GDM1 (cell line): ENCODE results near the gene TRIOBP.
"Not testable (repeated sequence)": the region's sequence is repeated elsewhere in the genome, so short reads cannot be mapped to it uniquely, and the experiment has no call there.

Source experiments
- DNase-seq: peaks from one replicate; lab custom pipeline; 2025; lab: John Stamatoyannopoulos, UW

TRIOBP gene

DNA sequence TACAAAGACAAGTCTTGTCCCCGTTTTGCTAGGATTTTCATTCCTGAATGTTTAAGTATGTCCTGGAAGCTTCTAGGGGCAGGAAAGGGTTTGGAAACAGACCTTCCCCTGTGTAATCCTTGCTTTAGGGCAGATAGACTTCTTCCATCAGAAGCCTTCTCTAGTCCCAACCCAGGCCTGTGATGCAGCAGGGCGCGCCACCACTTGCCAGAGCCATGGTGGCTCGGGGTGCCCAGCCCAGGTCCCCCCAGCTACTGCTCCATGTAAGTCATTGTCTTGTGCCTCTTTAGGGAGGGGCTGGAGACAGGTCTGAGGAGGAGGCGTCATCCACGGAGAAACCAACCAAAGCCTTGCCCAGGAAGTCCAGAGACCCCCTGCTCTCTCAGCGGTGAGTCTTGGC, 6.4 kb upstream of the TRIOBP start:
- DNase-seq: no peak

DNA sequence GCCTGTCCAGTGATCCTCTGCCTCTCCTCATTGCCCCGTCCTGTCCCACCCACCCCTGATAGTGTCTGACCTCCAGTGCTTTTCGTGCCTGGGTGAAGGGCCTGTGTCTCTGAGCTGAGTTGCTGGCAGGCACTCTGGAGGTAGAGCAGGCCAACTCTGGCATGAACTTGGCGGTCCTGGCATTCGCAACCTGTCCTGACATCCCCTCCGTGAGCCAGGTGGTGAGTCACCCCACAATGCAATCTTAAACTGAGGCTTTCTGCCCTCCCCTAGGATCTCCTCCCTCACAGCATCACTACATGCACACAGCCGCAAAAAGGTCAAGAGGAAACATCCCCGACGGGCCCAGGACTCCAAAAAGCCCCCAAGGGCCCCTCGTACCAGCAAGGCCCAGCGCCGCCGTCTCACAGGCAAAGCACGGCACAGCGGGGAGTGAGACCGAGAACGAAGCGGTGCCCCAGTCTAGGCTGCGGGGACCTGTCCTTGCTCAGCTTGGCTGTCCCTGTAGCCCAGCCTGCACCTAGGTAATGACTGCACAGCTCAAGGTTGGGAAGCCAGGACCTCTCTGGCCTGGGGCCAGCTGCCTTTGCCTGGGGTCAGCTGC, 5.8 kb upstream of the TRIOBP start:
- DNase-seq: no peak

DNA sequence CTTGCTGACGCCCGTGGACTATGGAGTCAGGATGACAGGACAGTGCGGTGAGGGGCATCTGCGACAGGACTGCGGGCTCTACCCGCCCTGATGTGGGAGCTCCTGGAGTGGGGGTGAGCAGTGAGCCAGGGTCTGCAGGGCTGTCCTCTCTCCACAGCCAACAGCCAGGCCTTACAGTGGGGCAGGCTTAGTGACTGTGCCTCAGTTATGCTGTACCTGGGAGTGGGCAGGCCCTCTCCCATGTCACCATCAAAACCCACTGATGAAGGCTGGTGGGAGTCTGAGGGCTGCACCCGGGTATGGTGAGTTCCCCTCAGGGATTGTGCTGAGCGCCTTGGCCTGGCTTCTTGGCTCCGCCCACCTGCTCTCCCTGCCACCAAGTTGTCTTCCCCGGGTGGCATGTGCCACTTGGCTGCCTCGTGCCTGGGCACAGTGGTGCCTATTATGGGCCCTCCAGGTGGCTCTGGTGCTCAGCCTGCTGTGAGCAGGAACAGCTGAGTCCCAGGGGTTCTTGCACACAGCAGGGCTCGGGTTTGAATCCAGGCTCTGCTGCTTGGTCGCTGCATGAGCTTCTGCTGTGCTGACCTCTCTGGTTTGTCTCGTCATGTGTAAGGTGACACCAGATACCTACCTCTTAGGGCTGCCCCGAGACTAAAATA, 4.1 kb upstream of the TRIOBP start:
- DNase-seq: no peak

DNA sequence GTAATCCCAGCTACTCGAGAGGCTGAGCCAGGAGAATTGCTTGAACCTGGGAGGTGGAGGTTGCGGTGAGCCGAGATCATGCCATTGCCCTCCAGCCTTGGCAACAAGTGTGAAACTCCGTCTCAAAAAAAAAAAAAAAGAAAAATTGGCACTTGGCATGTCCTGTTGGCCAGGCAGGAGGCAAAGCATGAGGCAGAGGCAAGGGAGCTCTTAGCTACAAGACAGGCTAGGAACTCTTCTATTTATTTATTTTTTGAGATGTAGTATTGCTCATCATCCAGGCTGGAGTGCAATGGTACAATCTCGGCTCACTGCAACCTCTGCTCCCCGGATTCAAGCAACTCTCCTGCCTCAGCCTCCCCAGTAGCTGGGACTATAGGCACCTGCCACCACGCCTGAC, 2.7 kb upstream of the TRIOBP start:
- DNase-seq: not testable (repeated sequence)

DNA sequence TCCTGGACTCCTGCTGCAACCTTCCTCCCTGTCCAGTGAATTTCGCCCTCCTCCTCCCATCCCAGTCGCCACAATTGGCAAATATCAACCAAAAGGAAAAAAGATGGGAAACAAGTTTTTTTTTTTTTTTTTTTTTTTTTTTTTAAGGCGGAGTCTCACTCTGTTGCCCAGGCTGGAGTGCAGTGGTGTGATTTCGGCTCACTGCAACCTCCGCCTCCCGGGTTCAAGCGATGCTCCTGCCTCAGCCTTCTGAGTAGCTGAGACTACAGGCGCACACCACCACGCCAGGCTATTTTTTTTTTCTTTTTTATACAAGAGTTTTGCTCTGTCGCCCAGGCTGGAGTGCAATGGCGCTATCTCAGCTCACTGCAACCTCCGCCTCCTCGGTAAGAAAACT, 590 bp upstream of the TRIOBP start:
- not testable (repeated sequence) for DNase-seq

DNA sequence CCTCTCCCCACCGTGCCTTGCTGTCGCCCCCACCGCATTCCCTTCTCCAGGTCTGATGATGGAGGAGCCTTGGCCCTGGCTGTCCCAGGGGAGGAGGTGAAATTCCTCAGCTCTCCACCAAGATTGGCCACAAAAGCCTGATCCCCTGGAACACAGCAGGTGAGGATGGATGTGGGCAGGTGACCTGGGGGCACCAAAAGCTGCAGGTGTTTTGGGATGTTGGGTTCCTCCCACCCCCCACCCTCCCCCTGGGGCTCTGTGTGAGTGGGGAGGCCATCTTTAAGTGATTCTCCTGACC, 639 bp downstream of the TRIOBP start:
- no peak for DNase-seq

DNA sequence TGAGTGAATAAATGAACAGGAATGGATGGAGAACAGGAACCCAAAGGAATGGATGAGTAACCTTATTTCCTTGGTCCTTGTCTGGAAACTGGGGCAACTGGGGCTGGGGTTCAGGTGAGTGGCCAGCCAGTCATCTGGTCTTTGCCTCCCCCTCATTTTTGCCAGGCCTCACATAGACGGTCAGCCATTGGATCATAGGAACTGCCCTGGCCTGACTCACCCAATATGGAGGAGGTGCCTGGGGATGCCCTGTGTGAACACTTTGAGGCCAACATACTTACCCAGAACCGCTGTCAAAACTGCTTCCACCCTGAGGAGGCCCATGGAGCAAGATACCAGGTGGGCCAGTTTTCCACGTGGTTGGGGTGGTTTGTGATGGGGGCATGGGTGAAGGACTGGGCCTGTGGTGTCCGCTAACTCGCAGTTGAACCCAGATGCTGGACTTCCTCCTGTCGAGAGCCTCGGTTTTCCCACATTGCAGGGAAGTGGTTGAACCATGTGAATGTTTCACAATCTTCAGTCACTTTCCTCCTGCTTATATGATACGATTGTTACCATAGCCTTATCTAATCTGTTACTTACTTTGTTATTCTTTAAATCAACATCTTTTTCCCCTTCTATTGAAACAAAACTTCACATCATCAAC, 4.4 kb downstream of the TRIOBP start:
- no peak for DNase-seq

DNA sequence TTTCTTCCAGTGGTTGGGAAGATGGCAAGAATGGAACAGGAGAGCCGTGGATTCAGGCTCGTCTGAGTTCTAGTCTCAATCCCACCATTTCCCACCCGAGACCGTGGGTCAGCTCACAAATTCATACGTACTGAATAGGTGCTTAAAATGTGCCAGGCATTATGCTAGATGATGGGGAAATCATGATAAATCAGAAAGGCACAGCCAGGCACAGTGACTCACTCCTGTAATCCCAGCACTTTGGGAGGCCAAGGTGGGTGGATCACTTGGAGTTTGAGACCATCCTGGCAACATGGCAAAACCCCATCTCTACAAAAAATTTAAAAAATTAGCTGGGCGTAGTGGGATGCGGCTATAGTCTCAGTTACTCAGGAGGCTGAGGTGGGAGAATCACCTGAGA, 7.1 kb downstream of the TRIOBP start:
- DNase-seq: no peak

DNA sequence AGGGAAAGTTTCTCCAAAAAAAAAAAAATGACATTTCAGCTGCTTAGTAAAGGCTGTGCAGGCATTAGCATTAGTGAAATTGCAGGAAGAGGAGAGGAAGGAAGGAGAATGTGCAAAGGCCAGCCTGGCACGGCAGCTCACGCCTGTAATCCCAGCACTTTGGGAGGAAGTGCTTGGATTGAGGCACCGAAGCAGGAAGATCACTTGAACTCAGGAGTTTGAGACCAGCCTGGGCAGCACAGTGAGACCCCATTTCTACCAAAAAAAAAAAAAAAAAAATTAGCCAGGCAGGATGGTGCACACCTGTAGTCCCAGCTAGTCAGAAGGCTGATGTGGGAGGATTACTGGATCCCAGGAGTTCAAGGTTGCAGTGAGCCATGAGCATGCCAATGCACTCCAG, 7.8 kb downstream of the TRIOBP start:
- DNase-seq: no peak

DNA sequence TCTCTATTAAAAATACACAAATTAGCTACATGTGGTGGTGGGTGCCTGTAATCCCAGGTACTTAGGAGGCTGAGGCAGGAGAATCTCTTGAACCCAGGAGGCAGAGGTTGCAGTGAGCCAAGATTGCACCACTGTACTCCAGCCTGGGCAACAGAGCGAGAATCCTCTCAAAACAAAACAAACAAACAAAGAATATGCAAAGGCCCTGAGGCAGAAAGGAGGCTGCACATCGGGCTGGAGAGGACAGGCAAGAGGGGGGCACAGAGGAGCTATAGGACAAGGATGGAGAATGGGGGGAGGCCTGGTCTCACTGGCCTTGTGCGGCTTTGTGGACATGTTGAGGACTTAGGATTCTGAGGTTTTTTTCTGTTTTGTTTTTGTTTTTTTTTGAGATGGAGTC, 8.4 kb downstream of the TRIOBP start:
- DNase-seq: no peak

DNA sequence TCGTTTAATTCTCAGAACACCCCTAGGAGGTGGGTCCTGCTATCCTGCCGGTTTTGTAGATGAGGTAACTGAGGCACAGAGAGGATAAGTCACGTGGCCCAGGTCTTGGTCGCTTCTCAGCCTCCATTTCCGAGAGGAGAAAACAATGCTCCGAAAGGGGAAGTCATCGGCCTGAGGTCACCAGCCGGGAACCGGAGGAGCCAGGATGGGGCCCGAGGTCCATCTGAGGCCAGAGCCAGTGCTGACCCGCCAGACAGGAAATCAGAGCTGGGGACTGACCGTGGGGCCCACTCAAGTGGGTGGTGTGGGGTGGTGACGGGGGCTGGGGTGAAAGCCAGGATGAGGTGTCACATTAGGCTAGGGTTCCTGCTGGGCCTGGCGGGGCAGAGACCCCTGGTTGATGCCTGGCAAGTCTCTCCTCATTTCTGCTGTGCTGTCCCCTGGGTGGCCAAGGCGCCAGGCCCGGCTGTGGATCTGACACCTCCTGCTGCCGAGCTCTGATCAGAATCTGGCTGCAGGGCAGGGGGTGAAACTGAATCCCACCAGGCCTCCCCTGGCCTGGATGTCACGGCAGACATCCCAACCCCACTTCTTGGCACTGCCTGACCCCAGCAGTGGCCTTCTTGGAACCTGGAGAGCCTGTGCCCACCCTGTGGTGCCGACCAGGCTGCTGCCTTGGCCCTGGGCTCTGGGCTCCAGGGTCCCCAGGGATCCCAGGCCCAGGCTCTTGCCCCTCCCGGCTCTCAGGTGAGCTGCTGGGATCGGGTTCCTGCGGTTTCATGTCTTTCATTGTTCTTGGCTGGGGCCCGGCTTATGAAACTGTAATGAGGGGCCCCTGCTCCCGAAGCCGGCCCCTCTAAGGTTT, 12.0 kb downstream of the TRIOBP start:
- DNase-seq: no peak

DNA sequence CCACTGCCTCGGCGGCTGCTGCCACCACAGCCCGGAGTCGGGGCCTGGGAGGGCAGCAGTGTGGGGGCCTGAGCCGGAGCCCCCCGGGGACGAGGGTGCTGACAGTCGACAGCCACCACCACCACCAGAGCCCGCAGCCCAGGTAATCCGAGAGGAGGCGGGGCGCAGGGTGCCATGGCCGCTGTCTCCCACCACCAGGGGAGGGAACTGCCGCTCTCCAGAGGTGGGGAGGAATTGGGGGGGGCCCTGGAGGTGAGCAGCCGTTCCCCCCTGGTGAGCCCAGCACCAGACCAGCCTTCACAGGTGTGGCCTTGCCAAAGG, 12.6 kb downstream of the TRIOBP start:
- DNase-seq: no peak

DNA sequence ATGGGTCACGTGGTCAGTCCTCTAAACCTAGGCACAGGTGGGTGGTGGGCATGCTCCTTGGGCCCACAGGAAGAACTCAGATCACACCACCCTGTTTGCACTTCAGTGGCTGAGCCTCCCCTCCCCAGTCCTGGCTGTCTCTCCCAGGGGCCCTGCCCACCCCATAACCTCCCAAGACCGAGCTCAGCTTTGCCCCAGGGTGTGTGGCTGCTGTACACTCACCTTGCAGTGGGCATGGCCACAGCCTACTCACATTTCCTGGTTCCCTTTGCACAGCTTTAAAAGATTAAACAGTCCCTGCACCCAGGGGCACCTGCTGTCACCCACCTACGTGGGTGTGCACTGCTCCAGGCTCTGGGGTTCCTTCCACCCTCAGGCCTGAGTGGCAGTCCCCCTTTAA, 13.8 kb downstream of the TRIOBP start:
- no peak for DNase-seq

DNA sequence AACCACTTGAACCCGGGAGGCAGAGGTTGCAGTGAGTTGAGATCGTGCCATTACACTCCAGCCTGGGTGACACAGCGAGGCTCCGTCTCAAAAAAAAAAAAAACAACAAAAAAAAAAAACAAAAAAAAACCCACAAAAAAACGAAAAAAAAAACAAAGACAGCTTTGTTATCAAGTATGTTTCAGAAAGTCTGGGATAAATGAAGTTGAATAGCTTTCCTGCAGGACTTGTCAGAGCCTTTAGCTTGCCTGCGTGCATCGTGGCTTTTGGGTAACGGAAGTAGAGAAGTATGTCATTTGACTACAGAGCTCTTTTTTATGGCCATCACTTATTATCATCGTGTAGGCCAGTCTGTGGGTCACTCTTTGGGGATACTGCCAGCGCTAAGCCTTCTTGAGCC, 14.6 kb downstream of the TRIOBP start:
- DNase-seq: no peak

DNA sequence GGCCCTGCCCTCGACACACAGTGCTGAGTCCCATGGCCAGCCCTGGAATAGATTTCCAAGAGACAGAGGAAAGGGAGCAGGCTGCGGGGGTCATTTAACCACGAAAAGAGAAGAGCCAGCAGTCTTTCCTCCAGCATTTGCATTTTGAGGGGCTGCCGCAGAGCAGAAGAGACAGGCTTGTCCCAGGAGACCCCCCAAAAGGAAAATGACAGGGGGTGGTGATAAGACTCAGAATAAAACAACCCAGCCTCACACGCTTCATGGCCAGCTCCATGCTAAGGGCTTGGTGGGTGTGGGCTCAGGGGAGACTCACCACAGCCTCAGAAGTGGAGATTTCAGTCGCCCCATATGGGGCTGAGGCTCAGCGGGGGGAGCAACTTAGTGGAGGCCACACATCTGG, 16.9 kb downstream of the TRIOBP start:
- no peak for DNase-seq

DNA sequence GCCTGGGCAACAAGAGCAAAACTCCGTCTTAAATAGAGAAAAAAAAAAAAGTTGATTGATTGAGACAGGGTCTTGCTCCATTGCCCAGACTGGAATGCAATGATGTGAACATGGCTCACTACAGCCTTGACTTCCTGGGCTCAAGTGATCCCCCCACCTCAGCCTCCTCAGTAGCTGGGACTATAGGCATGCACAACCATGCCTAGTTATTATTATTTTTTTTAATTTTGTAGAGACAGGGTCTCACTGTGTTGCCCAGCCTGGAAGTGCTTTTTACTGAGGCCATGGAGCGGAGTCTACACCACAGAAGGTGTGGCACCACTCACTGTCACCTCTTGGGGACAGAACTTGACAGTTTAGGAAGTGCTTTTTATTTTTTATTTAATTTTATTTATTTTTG, 17.8 kb downstream of the TRIOBP start:
- no peak for DNase-seq

DNA sequence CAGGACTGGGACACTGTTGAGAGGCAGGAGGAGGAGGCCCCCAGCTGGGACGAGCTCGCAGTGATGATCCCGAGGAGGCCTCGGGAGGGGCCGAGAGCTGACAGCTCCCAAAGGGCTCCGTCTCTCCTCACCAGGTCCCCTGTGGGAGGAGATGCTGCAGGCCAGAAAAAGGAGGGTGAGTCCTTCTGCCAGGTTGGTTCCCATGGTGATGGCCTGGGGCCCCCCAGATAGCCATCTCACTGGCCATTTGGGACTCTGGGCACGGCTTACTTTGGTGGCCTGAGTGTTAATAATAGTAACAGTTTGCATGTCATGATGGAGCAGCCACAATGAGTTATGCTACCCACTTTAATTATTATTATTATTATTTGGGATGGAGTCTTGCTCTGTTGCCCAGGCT, 18.9 kb downstream of the TRIOBP start:
- DNase-seq: no peak

DNA sequence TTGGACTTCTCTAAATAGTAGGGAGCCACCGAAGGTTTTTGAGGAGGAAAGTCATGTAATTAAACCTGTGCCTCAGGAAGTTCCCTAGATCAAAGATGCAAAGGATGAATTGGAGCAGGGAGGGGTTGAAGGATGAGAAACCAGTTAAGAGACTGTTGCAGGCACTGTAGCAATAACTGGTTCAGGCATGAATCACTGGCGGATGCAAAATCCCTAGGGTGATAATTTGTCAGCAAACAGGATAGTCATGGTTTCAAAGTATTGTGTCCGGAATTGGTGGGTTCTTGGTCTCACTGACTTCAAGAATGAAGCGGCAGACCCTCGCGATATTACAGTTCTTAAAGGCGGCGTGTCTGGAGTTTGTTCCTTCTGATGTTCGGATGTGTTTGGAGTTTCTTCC, 19.9 kb downstream of the TRIOBP start:
- no peak for DNase-seq

DNA sequence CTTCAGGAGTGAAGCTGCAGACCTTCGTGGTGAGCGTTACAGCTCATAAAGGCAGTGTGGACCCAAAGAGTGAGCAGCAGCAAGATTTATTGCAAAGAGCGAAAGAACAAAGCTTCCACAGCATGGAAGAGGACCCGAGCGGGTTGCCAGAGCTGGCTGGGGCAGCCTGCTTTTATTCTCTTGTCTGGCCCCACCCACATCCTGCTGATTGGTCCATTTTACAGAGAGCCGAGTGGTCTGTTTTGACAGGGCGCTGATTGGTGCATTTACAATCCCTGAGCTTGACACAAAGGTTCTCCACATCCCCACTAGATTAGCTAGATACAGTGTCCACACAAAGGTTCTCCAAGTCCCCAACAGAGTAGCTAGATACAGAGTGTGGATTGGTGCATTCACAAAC, 20.4 kb downstream of the TRIOBP start:
- not testable (repeated sequence) for DNase-seq

DNA sequence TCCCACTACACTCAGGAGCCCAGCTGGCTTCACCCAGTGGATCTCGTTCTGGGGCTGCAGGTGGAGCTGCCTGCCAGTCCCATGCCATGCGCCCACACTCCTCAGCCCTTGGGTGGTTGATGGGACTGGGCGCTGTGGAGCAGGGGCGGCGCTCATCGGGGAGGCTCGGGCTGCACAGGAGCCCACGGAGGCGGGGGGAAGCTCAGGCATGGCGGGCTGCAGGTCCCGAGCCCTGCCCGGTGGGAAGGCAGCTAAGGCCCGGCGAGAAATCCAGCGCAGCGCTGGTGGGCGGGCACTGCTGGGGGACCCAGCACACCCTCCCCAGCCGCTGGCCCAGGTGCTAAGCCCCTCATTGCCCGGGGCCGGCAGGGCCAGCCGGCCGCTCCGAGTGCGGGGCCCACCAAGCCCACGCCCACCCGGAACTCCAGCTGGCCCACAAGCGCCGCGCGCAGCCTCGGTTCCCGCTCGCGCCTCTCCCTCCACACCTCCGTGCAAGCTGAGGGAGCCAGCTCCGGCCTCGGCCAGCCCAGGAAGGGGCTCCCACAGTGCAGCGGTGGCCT, 21.0 kb downstream of the TRIOBP start:
- not testable (repeated sequence) for DNase-seq

DNA sequence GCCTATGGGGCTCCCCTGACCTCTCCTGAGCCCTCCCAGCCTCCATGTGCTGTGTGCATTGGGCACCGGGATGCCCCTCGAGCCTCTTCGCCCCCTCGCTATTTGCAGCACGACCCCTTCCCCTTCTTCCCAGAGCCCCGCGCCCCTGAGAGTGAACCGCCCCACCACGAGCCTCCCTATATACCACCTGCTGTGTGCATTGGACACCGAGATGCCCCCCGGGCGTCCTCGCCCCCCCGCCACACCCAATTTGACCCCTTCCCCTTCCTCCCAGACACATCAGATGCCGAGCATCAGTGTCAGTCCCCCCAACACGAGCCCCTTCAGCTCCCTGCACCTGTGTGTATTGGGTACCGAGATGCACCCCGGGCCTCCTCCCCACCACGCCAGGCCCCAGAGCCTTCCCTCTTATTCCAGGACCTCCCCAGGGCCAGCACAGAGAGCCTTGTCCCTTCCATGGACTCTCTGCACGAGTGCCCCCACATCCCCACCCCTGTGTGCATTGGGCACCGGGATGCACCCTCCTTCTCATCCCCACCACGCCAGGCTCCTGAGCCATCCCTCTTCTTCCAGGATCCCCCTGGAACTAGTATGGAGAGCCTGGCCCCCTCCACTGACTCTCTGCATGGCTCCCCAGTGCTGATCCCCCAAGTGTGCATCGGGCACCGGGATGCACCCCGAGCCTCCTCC, 28.8 kb downstream of the TRIOBP start:
- no peak for DNase-seq

DNA sequence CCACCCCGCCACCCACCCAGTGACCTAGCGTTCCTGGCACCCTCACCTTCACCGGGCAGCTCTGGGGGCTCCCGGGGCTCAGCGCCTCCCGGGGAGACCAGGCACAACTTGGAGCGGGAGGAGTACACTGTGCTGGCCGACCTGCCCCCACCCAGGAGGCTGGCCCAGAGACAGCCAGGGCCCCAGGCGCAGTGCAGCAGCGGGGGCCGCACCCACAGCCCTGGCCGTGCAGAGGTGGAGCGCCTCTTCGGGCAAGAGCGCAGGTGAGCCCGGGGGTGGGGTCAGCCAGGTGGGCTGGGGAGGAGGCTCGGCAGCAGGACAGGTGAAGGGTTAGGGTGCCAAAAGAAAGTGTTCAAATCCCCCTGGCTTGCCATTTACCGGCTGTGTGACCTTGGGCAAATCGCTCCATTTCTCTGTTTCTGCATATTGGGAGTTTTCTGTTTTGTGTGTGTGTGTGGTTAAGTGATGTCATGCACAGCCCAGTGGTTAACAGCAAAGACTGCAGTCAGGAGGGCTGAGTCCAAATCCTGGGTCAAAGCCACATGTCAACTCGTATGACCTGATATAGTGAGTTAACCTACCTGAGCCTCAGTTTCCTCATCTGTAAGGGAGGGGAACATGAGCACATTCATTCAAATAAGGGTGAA, 29.5 kb downstream of the TRIOBP start:
- no peak for DNase-seq
